Measurements from ENCODE around the gene OR6X1. TPM values are rescaled to one million over a fixed set of nuclear protein-coding genes. Genes with fewer than 3 reads are reported as not detected.

Gene OR6X1
- polyA plus RNA-seq, 1 donor (not counting 4 experiments of a cell fraction or from before 2014, with no cell fraction given), result not detected

- Histone ChIP-seq H4K20me1 (ENCODE audit: control insufficient read depth, extremely low read depth, insufficient read depth, low read length) (peaks cover 2% of the 10 kb centered on the region), H3K4me3 (ENCODE audit: control insufficient read depth in 2 of 3, extremely low read depth in 1 of 3, insufficient read depth in 2 of 3, low read depth in 1 of 3, low read length in 3 of 3) (no peak overlapping the region), H3K36me3 (ENCODE audit: control insufficient read depth in 2 of 2, extremely low read depth in 1 of 2, insufficient read depth in 2 of 2, low read length in 2 of 2) (peaks cover 45 to 54% of the 10 kb centered on the region in 2 experiments), H3K4me2 (ENCODE audit: control insufficient read depth, extremely low read depth, insufficient read depth, low read depth, low read length) (no peak overlapping the region), H2AFZ (ENCODE audit: control insufficient read depth, low read length) (no peak overlapping the region), H3K9me3 (ENCODE audit: control insufficient read depth, low read depth, low read length) (peaks cover 7% of the 10 kb centered on the region), H3K9me1 (ENCODE audit: control insufficient read depth, extremely low read depth, insufficient read depth, low read length) (no peaks in the 10 kb centered on the region), H3K27me3 (ENCODE audit: control insufficient read depth, extremely low read depth, insufficient read depth, low read length) (no peaks in the 10 kb centered on the region), H3K9ac (ENCODE audit: control insufficient read depth, extremely low read depth, insufficient read depth, low read length) (no peak overlapping the region), H3K27ac (ENCODE audit: control insufficient read depth, insufficient read depth, low read length) (no peak overlapping the region), H3K4me1 (ENCODE audit: control insufficient read depth, extremely low read depth, insufficient read depth, low read length) (no peaks in the 10 kb centered on the region), H3K79me2 (ENCODE audit: control insufficient read depth, insufficient read depth, low read length) (peaks cover 15% of the 10 kb centered on the region)
- no peak for TF ChIP-seq CTCF (optimal IDR thresholded peaks at IDR 0.05 in 1 of 3, IDR thresholded peaks at IDR 0.05 in 1 of 3, conservative IDR thresholded peaks at IDR 0.05 in 1 of 3; ENCODE audit: extremely low read depth in 1 of 3, insufficient read depth in 2 of 3, low read length in 3 of 3)
- no peak for TF ChIP-seq EZH2 (IDR thresholded peaks at IDR 0.05; ENCODE audit: low read length)
- no peak for FAIRE-seq
- dilution Hi-C loops (cut with MboI; ENCODE audit: extremely low pct_ligation_motif_present, low sequenced_read_pairs), result no loop called here
- no peak for DNase-seq (ENCODE audit: low read depth, low spot score)
Measured at GRCh38 chr11:123729602-123730001, 24.7 kb downstream of the OR6X1 start.

- Histone ChIP-seq H4K20me1 (ENCODE audit: control insufficient read depth, extremely low read depth, insufficient read depth, low read length) (no peaks in the 10 kb centered on the region), H3K9me3 (ENCODE audit: control insufficient read depth, low read depth, low read length) (peaks cover 7% of the 10 kb centered on the region), H3K27ac (ENCODE audit: control insufficient read depth, insufficient read depth, low read length) (no peak overlapping the region), H3K4me2 (ENCODE audit: control insufficient read depth, extremely low read depth, insufficient read depth, low read depth, low read length) (no peak overlapping the region), H3K4me3 (ENCODE audit: control insufficient read depth in 2 of 3, extremely low read depth in 1 of 3, insufficient read depth in 2 of 3, low read depth in 1 of 3, low read length in 3 of 3) (no peak overlapping the region), H3K9ac (ENCODE audit: control insufficient read depth, extremely low read depth, insufficient read depth, low read length) (no peak overlapping the region), H3K4me1 (ENCODE audit: control insufficient read depth, extremely low read depth, insufficient read depth, low read length) (no peaks in the 10 kb centered on the region), H3K36me3 (ENCODE audit: control insufficient read depth in 2 of 2, extremely low read depth in 1 of 2, insufficient read depth in 2 of 2, low read length in 2 of 2) (peaks cover 42 to 51% of the 10 kb centered on the region in 2 experiments), H2AFZ (ENCODE audit: control insufficient read depth, low read length) (no peak overlapping the region), H3K9me1 (ENCODE audit: control insufficient read depth, extremely low read depth, insufficient read depth, low read length) (no peaks in the 10 kb centered on the region), H3K27me3 (ENCODE audit: control insufficient read depth, extremely low read depth, insufficient read depth, low read length) (no peaks in the 10 kb centered on the region), H3K79me2 (ENCODE audit: control insufficient read depth, insufficient read depth, low read length) (no peaks in the 10 kb centered on the region)
- no peak for DNase-seq (ENCODE audit: low read depth, low spot score)
- dilution Hi-C loops (cut with MboI; ENCODE audit: extremely low pct_ligation_motif_present, low sequenced_read_pairs), result no loop called here
- no peak for FAIRE-seq
- TF ChIP-seq CTCF (optimal IDR thresholded peaks at IDR 0.05 in 1 of 3, IDR thresholded peaks at IDR 0.05 in 1 of 3, conservative IDR thresholded peaks at IDR 0.05 in 1 of 3; ENCODE audit: extremely low read depth in 1 of 3, insufficient read depth in 2 of 3, low read length in 3 of 3), result no peak
- no peak for TF ChIP-seq EZH2 (IDR thresholded peaks at IDR 0.05; ENCODE audit: low read length)
Measured at GRCh38 chr11:123725995-123726655, 28.2 kb downstream of the OR6X1 start.

All from keratinocyte (primary cell).